ENCODE data around the gene TMEM233. TPM values are rescaled to one million over a fixed set of nuclear protein-coding genes. Genes with fewer than 3 reads are reported as not detected.

Gene TMEM233
- total and polyA plus RNA-seq, 2 of the 8 experiments (the other 6 are each of a cell fraction or from before 2014, with no cell fraction given) = 0.09 TPM

DNA sequence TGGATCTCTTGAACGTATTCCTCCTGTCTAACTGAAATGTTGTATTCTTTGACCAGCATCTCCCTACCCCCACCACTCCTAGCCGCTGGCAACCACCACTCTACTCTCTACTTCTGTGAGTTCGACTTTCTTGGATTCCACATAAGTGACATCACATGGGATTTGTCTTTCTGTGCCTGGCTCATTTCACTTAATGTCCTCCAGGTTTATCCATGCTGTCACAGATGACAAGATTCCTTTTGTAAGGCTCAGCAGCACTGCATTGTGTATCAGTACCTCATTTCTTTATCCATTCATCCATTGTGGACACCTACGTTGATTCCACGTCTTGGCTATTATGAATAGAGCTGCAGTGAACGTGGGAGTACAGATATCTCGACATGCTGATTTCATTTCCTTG, 84.9 kb downstream of the TMEM233 start (continued):
- TF ChIP-seq EP300 (IDR thresholded peaks at IDR 0.05; ENCODE audit: borderline replicate concordance in 1 of 2, low read depth in 2 of 2, low read length in 2 of 2) = no peak
